ENCODE data around the gene TLDC2. TPM values are rescaled to one million over a fixed set of nuclear protein-coding genes. Genes with fewer than 3 reads are reported as not detected.

The TLDC2 gene
- total and polyA plus RNA-seq, 2 of the 8 experiments (the other 6 are each of a cell fraction or from before 2014, with no cell fraction given), result 0.29 to 0.34 TPM

GRCh38 chr20:36927704-36928103 lies 51.8 kb downstream of the TLDC2 start:
- Histone ChIP-seq H4K20me1 (replicated peaks in 1 of 2; ENCODE audit: control insufficient read depth in 1 of 2, insufficient read depth in 2 of 2, low read length in 2 of 2) (no peaks in the 10 kb centered on the region), H4K8ac (ENCODE audit: extremely low read depth, insufficient read depth, low read length) (no peak overlapping the region), H2BK5ac (ENCODE audit: low read depth, low read length) (no peak overlapping the region), H3K4me3 (ENCODE audit: extremely low read depth in 1 of 4, insufficient read depth in 2 of 4, low read depth in 3 of 4, low read length in 4 of 4) (no peak overlapping the region), H3K18ac (ENCODE audit: extremely low read depth, low read length) (no peak overlapping the region), H3K23me2 (ENCODE audit: low read depth, low read length) (no peaks in the 10 kb centered on the region), H3K14ac (ENCODE audit: insufficient read length) (no peak overlapping the region), H3K79me1 (ENCODE audit: low read depth, low read length) (no peaks in the 10 kb centered on the region), H3K56ac (replicated peaks; ENCODE audit: insufficient read length, low read depth, low read length) (no peak overlapping the region), H3K23ac (ENCODE audit: insufficient read length) (no peak overlapping the region), H3K4me1 (replicated peaks in 1 of 4; ENCODE audit: control insufficient read depth in 3 of 4, insufficient read depth in 4 of 4, low read length in 3 of 4) (no peaks in the 10 kb centered on the region), H3K27ac (ENCODE audit: low read depth, low read length) (no peak overlapping the region), H2AK5ac (ENCODE audit: low read depth, low read length) (no peak overlapping the region), H2BK12ac (ENCODE audit: low read depth, low read length) (no peak overlapping the region), H3K36me3 (ENCODE audit: control insufficient read depth in 2 of 4, insufficient read depth in 4 of 4, low read length in 3 of 4) (peaks cover 0 to 54% (median 2%) of the 10 kb centered on the region in 4 experiments; a peak in 6 of 8 replicates), H3K4ac (replicated peaks; ENCODE audit: insufficient read length, low read depth, low read length) (no peak overlapping the region), H4K5ac (ENCODE audit: insufficient read length, low read depth, low read length) (no peak overlapping the region), H3K9me3 (ENCODE audit: insufficient read depth in 2 of 2, low read depth in 1 of 2, low read length in 1 of 2) (no peaks in the 10 kb centered on the region), H4K91ac (replicated peaks; ENCODE audit: insufficient read length, low read length) (no peak overlapping the region), H3K9ac (replicated peaks in 1 of 4; ENCODE audit: extremely low read depth in 1 of 4, low read depth in 3 of 4, low read length in 3 of 4) (no peak overlapping the region), H2BK120ac (replicated peaks; ENCODE audit: low read depth, low read length) (no peak overlapping the region), H2BK15ac (ENCODE audit: low read length) (no peak overlapping the region), H3K27me3 (replicated peaks in 1 of 4; ENCODE audit: control insufficient read depth in 3 of 4, extremely low read depth in 1 of 4, insufficient read depth in 3 of 4, low read length in 3 of 4) (no peaks in the 10 kb centered on the region), H2BK20ac (ENCODE audit: low read length) (no peak overlapping the region), H3K79me2 (ENCODE audit: control insufficient read depth in 1 of 2, insufficient read depth in 2 of 2, low read length in 2 of 2) (no peaks in the 10 kb centered on the region), H2AFZ (ENCODE audit: low read length) (no peak overlapping the region), H3K4me2 (ENCODE audit: insufficient read depth in 1 of 2, low read depth in 2 of 2, low read length in 2 of 2) (no peak overlapping the region)
- WGBS, 2 experiments (ENCODE audit: extremely low coverage in 1 of 2, insufficient coverage in 1 of 2, insufficient read length in 1 of 2, insufficient replicate concordance in 2 of 2, low coverage in 1 of 2, low lambda C conversion rate in 2 of 2, missing lambda C conversion rate in 1 of 2), result 85% methylated on average over 1 of the region's 1 CpG; no CpG with 5 or more reads in 1 of the 2 experiments
- ChIA-PET POLR2A (ENCODE audit: partially characterized antibody) (no interaction called here), CTCF (ENCODE audit: partially characterized antibody) (no interaction called here)
- FAIRE-seq, result no peak
- no peak for TF ChIP-seq JUN (IDR thresholded peaks at IDR 0.05; ENCODE audit: low read depth, low read length)
- no peak for TF ChIP-seq KDM4A (IDR thresholded peaks at IDR 0.05; ENCODE audit: low read depth, low read length, severe bottlenecking)
- TF ChIP-seq CTBP2 (IDR thresholded peaks at IDR 0.05; ENCODE audit: borderline replicate concordance, insufficient read depth, insufficient read length, low read length), result no peak
- no peak for TF ChIP-seq TCF12 (IDR thresholded peaks at IDR 0.05; ENCODE audit: low read depth, low read length)
- TF ChIP-seq ATF3 (IDR thresholded peaks at IDR 0.05; ENCODE audit: insufficient read depth, low read depth, low read length), result no peak
- TF ChIP-seq ATF2 (IDR thresholded peaks at IDR 0.05; ENCODE audit: low read length), result no peak
- TF ChIP-seq KDM1A (IDR thresholded peaks at IDR 0.05; ENCODE audit: borderline replicate concordance, low read length), result no peak
- no peak for TF ChIP-seq BACH1 (IDR thresholded peaks at IDR 0.05; ENCODE audit: low read length)
- TF ChIP-seq RNF2 (IDR thresholded peaks at IDR 0.05; ENCODE audit: borderline replicate concordance, low read depth, low read length, missing control alignments, poor library complexity, severe bottlenecking), result no peak
- no peak for DNase-seq (ENCODE audit: low read depth in 1 of 2, low spot score in 2 of 2)

All from H1 (cell line).